Measurements from ENCODE around the gene SMURF1.

SMURF1 gene

GRCh38 chr7:99039384-99039891, 104.5 kb downstream of the SMURF1 start:
- in situ Hi-C loops (cut with HindIII; ENCODE audit: low pct_ligation_motif_present, low pct_unique_long_range_greater_than_20kb, low sequenced_read_pairs) = no loop called here
- DNase-seq = no peak

- in situ Hi-C loops (cut with HindIII; ENCODE audit: low pct_ligation_motif_present, low pct_unique_long_range_greater_than_20kb, low sequenced_read_pairs) = no loop called here
- DNase-seq = no peak
These were observed 105.6 kb downstream of the SMURF1 start for GRCh38 chr7:99038086-99038855.

GRCh38 chr7:99037327-99037940, 106.5 kb downstream of the SMURF1 start:
- in situ Hi-C loops (cut with HindIII; ENCODE audit: low pct_ligation_motif_present, low pct_unique_long_range_greater_than_20kb, low sequenced_read_pairs) = no loop called here
- no peak for DNase-seq

- in situ Hi-C loops (cut with HindIII; ENCODE audit: low pct_ligation_motif_present, low pct_unique_long_range_greater_than_20kb, low sequenced_read_pairs) = no loop called here
- DNase-seq = peak; percentile 88
These were observed 107.3 kb downstream of the SMURF1 start for GRCh38 chr7:99036546-99037111.

DNA sequence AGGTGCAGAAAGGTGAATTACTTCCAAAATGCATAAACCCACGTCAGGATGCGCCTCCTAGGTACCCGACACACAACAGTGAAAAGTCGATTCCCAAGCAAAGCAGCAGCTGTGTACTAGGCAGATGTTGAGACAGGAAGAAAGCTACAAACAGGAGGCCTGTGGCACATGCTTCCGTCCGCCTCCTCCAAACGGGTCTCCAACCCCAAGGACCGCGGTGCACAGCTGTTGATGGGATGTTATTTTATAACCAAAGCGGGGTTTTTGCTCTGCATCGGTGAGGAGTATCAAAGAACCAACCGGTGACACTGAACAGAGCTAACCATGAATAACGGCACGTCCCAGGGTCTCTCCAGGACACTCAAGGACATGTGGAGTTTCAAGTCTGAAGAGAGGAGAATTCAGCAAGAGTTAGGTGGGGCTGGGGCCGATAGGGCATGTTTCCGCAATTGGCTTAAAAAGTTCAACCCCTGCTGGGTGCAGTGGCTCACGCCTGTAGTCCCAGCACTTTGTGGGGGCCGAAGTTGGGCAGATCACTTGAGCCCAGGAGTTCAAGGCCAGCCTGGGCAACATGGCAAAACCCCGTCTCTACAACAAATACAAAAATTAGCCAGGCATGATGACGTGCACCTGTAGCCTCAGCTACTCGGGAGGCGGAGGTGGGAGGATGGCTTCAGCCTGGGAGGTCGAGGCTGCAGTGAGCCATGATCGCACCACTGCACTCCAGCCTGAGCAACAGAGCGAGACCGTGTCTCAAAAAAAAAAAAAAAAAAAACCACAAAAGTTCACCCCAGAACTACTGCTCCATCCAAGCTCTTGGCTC, 108.0 kb downstream of the SMURF1 start:
- no peak for DNase-seq
- in situ Hi-C loops (cut with HindIII; ENCODE audit: low pct_ligation_motif_present, low pct_unique_long_range_greater_than_20kb, low sequenced_read_pairs) = no loop called here

GRCh38 chr7:99034932-99035722, 108.8 kb downstream of the SMURF1 start:
- DNase-seq = no peak
- in situ Hi-C loops (cut with HindIII; ENCODE audit: low pct_ligation_motif_present, low pct_unique_long_range_greater_than_20kb, low sequenced_read_pairs) = no loop called here

DNA sequence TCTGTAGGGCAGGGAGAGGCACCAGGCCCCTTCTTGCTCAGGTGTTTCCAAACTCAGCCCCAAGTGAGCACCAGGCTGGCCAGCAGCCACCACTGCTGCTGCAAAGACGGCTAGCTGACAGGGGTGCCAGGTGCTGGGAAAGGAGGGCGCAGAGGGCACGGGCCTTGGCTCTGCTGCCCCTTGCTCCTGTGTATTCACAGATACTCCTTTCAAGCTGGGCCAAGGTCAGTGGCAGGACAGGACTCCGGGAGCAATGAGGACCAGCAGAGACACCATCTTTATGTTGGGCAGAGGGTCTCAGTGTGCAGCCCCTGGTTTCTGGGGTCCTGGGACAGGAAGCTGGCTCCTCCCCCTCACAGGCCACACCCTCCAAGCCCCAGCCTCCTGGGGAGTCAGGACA, 110.1 kb downstream of the SMURF1 start:
- DNase-seq = no peak
- in situ Hi-C loops (cut with HindIII; ENCODE audit: low pct_ligation_motif_present, low pct_unique_long_range_greater_than_20kb, low sequenced_read_pairs) = no loop called here

DNA sequence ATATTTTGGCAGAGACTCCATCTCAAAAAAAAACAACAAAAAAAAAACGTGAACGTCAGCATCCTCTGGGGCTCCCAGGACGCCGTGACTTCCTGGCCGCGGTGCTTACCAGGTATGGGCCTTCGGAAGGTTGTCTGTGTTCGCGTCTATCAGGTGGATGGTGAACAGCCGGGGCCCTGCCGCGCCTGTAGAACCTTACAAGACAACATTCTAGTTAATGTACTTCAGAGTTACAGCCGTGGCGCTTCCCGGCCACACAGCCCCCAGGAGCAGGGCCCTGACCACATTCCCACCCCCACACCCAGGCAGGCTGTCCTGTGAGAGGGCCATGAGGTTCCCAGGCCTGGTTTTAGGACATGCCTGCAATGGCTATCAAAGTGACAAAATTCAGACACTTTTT, 111.0 kb downstream of the SMURF1 start:
- in situ Hi-C loops (cut with HindIII; ENCODE audit: low pct_ligation_motif_present, low pct_unique_long_range_greater_than_20kb, low sequenced_read_pairs) = no loop called here
- no peak for DNase-seq

DNA sequence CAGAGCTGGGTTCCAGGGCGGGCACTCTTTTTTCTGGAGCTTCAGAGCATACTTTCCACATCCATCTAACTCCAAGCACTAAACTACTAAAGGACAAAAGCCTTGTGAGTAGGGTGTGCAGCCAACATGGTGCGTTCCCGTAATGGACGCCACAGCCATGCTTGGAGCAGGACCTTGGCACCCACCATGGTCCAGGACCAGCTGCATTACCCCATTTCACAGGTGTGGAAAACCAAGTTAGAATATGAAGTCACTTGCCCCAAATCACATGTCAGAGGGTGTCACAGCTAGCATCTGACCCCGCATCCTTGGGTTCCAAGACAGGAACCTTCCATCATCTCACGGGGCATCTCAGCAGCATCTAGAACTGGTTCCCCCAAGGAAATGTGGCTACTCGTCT, 112.4 kb downstream of the SMURF1 start:
- no peak for DNase-seq
- in situ Hi-C loops (cut with HindIII; ENCODE audit: low pct_ligation_motif_present, low pct_unique_long_range_greater_than_20kb, low sequenced_read_pairs) = no loop called here

DNA sequence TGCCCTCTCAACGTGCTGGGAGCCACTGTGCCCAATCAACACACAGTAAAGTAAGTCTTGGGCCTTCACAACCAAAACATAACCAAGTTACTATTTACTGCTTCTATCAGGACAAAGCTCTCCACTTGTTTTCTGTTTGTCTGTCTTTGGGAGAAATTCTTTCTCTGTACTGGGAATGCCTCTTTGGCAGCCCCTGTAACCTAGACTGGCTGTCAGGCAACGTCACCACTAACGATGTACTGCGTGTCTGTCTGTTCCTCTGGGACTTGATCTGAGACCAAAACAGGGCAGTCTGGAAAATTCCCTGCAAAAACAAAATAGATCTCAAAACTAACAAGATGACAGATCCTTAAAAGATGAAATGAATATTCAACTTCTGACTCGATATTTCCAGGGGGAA, 113.0 kb downstream of the SMURF1 start:
- DNase-seq = no peak
- in situ Hi-C loops (cut with HindIII; ENCODE audit: low pct_ligation_motif_present, low pct_unique_long_range_greater_than_20kb, low sequenced_read_pairs) = no loop called here

DNA sequence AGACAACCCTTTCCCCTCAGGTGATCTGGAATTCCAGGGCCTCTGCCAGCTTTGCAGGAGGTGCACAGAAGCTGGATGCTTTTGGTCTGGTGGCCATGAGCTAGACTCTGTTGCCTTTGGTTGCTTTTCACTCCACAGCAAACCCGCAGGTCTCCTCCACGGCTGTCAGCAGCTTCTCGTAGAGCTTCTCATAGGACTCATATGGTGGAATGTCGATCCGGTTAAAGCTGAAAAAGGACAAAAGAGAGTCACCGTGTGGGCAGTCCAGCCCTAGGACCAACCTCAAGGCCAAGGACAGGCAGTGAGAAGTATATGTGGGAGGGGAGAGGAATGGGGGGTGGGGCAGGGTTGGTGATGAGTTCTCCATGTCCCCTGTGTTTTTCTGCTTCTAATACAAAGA, 113.5 kb downstream of the SMURF1 start:
- DNase-seq = no peak
- in situ Hi-C loops (cut with HindIII; ENCODE audit: low pct_ligation_motif_present, low pct_unique_long_range_greater_than_20kb, low sequenced_read_pairs) = no loop called here

GRCh38 chr7:99029466-99030435, 114.2 kb downstream of the SMURF1 start:
- in situ Hi-C loops (cut with HindIII; ENCODE audit: low pct_ligation_motif_present, low pct_unique_long_range_greater_than_20kb, low sequenced_read_pairs) = no loop called here
- no peak for DNase-seq

- no peak for DNase-seq
- in situ Hi-C loops (cut with HindIII; ENCODE audit: low pct_ligation_motif_present, low pct_unique_long_range_greater_than_20kb, low sequenced_read_pairs) = no loop called here
These were observed 115.5 kb downstream of the SMURF1 start for GRCh38 chr7:99028261-99028973.

GRCh38 chr7:99027841-99028240, 116.1 kb downstream of the SMURF1 start:
- no peak for DNase-seq
- in situ Hi-C loops (cut with HindIII; ENCODE audit: low pct_ligation_motif_present, low pct_unique_long_range_greater_than_20kb, low sequenced_read_pairs) = no loop called here

DNA sequence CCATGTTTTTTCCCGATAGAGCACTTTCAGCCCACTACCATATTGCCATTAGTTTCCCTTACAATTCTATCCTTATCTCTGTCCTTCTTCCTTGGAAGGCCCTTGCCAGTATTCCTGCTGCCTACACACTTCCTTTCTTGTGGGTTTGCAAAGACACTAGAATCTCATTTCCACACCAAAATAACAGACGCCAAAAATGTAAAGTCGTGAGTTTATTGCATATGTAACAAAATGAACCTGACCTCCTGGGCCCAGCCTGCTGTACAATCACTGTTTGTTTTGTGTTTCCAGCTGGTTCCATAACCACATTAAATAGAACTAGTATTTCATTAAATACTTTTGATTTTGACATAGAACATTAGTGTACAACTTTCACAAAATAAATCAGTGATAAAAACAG, 116.7 kb downstream of the SMURF1 start:
- no peak for DNase-seq
- in situ Hi-C loops (cut with HindIII; ENCODE audit: low pct_ligation_motif_present, low pct_unique_long_range_greater_than_20kb, low sequenced_read_pairs) = no loop called here

DNA sequence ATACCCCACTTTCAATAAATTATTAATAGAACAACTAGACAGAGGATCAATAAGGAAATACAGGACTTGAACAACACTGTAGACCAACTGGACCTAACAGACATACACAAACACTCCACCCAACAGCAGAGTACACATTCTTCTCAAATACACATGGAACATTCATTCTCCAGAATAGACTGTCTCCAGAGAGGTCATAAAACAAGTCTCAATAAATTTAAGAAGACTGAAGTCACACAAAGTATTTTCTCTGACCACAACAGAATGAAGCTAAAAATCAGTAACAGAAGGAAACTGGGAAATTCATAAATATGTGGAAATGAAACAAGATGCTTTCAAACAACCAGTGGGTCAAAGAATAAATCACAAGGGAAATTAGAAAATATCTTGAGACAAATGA, 119.8 kb downstream of the SMURF1 start:
- in situ Hi-C loops (cut with HindIII; ENCODE audit: low pct_ligation_motif_present, low pct_unique_long_range_greater_than_20kb, low sequenced_read_pairs) = no loop called here
- DNase-seq = no peak

All from ACHN (cell line).